LNCAP (cell line): Measurements from ENCODE around the gene PNMT.

Experiments used
- TF ChIP-seq, protein P1 (sequence below): fragments of 450-650 bp; IDR thresholded peaks from 2 replicates; pipeline ENCODE4 v1.5.1; 2017; ENCODE audit warnings: mild to moderate bottlenecking

The PNMT gene

GRCh38 chr17:39660011-39660360 lies 8.3 kb upstream of the PNMT start:
- TF ChIP-seq, protein P1, sequence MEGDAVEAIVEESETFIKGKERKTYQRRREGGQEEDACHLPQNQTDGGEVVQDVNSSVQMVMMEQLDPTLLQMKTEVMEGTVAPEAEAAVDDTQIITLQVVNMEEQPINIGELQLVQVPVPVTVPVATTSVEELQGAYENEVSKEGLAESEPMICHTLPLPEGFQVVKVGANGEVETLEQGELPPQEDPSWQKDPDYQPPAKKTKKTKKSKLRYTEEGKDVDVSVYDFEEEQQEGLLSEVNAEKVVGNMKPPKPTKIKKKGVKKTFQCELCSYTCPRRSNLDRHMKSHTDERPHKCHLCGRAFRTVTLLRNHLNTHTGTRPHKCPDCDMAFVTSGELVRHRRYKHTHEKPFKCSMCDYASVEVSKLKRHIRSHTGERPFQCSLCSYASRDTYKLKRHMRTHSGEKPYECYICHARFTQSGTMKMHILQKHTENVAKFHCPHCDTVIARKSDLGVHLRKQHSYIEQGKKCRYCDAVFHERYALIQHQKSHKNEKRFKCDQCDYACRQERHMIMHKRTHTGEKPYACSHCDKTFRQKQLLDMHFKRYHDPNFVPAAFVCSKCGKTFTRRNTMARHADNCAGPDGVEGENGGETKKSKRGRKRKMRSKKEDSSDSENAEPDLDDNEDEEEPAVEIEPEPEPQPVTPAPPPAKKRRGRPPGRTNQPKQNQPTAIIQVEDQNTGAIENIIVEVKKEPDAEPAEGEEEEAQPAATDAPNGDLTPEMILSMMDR, result no peak

GRCh38 chr17:39660397-39661385 lies 7.6 kb upstream of the PNMT start:
- TF ChIP-seq, protein P1, result no peak

DNA sequence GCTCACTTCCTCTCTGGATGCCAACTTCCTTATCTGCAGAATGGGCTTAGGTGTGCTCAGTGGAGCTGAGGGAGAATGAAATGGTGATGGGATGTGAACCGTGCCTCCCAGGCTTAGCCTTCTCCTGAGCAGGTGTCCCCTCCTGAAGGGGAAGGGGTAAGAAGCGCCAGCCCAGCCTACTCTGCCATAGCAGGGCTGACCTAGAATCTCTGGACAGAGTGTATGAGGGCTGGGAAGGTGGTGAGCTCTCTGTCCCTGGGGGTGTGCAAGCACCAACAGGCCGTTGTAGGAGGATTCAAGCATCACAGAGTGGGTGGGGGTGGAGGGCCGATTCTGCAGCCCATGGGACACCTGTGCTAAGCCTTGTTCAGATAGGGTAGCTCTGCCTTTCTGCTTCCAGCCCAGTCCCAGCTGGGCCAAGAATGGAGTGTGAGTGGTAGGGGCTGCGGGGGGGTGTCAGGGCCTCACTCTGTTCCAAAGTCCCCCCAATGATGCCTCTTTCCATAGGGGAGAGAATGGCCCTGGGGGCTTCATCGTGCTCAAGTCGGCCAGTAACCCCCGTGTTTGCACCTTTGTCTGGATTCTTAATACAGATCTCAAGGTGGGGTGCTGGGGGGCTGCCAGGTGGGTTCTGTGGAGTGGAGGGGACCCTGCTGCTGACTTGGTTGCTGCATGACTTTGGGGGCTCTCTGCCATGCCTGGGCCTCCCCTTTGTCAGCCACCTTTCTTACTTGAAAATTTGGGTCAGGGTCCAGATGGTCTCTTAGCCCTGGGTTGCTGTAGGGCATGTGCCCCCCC lies 6.3 kb upstream of the PNMT start:
- TF ChIP-seq, protein P1, result no peak

- TF ChIP-seq, protein P1, result no peak
Observed at GRCh38 chr17:39662551-39663339, 5.5 kb upstream of the PNMT start.

DNA sequence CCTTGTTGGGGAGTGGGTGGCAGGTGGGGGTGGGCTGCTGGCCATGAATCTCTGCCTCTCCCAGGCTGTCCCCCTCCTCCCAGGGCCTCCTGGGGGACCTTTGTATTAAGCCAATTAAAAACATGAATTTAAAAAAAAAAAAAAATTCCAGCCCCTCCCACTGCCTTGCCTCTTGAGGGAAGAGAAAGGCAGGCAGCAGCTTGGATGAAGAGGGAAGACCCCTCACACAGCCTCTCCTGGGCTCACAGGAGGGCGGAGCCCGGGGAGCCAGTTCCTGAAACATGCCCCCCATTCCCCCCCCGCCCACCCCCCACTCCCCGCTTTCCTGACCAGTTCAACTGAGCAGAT lies 4.9 kb upstream of the PNMT start:
- TF ChIP-seq, protein P1, result no peak

DNA sequence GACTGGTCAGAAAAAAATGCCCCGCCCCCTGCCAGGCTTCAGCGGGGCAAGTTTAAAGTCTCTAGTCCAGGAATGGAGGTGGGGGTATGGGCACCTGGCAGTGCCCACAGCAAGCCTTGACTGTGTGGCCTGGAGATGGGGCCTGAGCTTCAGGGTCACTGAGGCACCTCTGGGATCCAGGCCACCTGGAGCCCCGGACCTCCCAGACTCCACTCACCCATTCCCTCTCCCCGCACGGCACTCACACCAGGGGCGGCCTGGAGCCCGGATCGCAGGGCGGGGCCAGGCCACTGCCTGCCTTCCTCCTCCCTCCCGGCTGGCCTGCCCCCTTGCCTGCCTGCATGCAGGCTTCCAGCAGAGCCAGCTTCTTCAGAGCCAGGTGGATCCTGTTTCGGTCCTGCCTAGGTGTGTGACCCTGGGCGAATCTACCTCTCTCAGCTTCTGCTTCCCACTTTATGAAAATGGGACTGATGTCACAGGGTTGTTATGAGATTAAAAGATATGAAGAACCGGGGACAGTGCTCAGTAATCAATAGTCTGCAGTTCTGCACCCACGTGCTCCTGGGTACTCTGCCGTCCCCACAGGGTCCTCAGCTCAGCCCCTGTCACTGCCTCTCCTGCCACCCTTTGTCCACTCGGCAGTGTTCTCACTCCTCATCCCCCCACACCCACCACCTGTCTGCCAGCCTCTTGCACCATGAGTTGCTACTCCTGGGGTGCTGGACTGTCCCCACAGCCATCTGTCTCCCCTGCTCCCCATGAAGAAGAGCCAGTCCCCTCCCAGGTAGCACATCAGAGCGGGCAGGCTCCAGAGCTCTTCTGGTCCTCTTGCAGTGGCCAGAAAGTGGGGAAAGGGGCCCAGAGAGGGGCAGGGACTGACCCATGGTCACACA lies 4.3 kb upstream of the PNMT start:
- TF ChIP-seq, protein P1, result no peak
